Measurements from ENCODE around the gene TBC1D32.
"Not testable (repeated sequence)": the region's sequence is repeated elsewhere in the genome, so short reads cannot be mapped to it uniquely, and the experiment has no call there.

TBC1D32 gene

GRCh38 chr6:121110733-121111132, 223.5 kb downstream of the TBC1D32 start:
- no peak for DNase-seq

- no peak for DNase-seq
Measured at GRCh38 chr6:121106962-121107361, 227.3 kb downstream of the TBC1D32 start.

GRCh38 chr6:121105461-121105860, 228.8 kb downstream of the TBC1D32 start:
- DNase-seq, result no peak

- no peak for DNase-seq
Measured at GRCh38 chr6:121093928-121094327, 240.4 kb downstream of the TBC1D32 start.

- no peak for DNase-seq
Measured at GRCh38 chr6:121090492-121090891, 243.8 kb downstream of the TBC1D32 start.

GRCh38 chr6:121086876-121087275, 247.4 kb downstream of the TBC1D32 start:
- no peak for DNase-seq

GRCh38 chr6:121076119-121076518, 258.2 kb downstream of the TBC1D32 start:
- DNase-seq, result no peak

- not testable (repeated sequence) for DNase-seq
Measured at GRCh38 chr6:121068749-121069148, 265.5 kb downstream of the TBC1D32 start.

GRCh38 chr6:121067381-121067780, 266.9 kb downstream of the TBC1D32 start:
- DNase-seq, result no peak

GRCh38 chr6:121064345-121064744, 269.9 kb downstream of the TBC1D32 start:
- DNase-seq, result no peak

GRCh38 chr6:121055572-121056163, 278.6 kb downstream of the TBC1D32 start:
- peak; percentile 65 for DNase-seq

- not testable (repeated sequence) for DNase-seq
Measured at GRCh38 chr6:121048593-121048992, 285.7 kb downstream of the TBC1D32 start.

- DNase-seq, result not testable (repeated sequence)
Measured at GRCh38 chr6:121044905-121045304, 289.4 kb downstream of the TBC1D32 start.

- not testable (repeated sequence) for DNase-seq
Measured at GRCh38 chr6:121043706-121044105, 290.6 kb downstream of the TBC1D32 start.

GRCh38 chr6:121043211-121043610, 291.1 kb downstream of the TBC1D32 start:
- DNase-seq, result not testable (repeated sequence)

- DNase-seq, result no peak
Measured at GRCh38 chr6:121042766-121043165, 291.5 kb downstream of the TBC1D32 start.

- DNase-seq, result no peak
Measured at GRCh38 chr6:121040831-121041230, 293.4 kb downstream of the TBC1D32 start.

GRCh38 chr6:121033091-121033490, 301.2 kb downstream of the TBC1D32 start:
- no peak for DNase-seq

- DNase-seq, result no peak
Measured at GRCh38 chr6:121032268-121033006, 301.8 kb downstream of the TBC1D32 start.
